ENCODE results near the gene GALNTL6. TPM values are rescaled to one million over a fixed set of nuclear protein-coding genes. Genes with fewer than 3 reads are reported as not detected.

GALNTL6 gene
- total and polyA plus RNA-seq, 2 donors (not counting 1 experiment from before 2014, with no cell fraction given), result not detected

DNA sequence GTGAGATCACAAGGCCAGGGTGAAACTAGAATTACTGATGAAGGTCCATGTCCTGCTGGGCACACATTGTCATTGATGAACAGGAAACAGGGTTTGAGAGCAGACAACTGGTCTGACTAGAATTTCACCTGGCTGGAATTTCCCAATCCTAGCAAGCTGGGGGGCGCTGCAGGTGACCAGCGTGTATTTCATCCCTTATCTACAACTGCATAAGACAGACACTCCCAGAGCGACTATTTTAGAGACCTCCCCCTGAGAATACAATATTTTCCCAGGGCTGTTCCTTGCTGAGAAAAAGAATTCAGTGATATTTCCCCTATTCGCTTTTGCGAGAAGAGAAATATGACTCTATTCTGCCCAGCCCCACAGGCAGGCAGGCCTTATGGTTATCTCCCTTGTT, 922.8 kb downstream of the GALNTL6 start:
- no peak overlapping the region for H2AFZ ChIP-seq (ENCODE audit: low read length)
- H3K4me2 ChIP-seq (ENCODE audit: extremely low read depth, insufficient read depth, low read length), result no peak overlapping the region
- H3K4me1 ChIP-seq (ENCODE audit: control insufficient read depth, extremely low read depth, insufficient read depth, low read length), result no peaks in the 10 kb centered on the region
- H3K79me2 ChIP-seq (ENCODE audit: control insufficient read depth, insufficient read depth, low read length), result no peaks in the 10 kb centered on the region
- H3K9ac ChIP-seq (ENCODE audit: insufficient read depth, low read length), result no peak overlapping the region
- H3K27ac ChIP-seq (ENCODE audit: insufficient read depth, low read length), result no peak overlapping the region
- no peaks in the 10 kb centered on the region for H4K20me1 ChIP-seq (ENCODE audit: control insufficient read depth, extremely low read depth, insufficient read depth, low read length)
- H3K27me3 ChIP-seq (ENCODE audit: control insufficient read depth, insufficient read depth, low read length), result no peaks in the 10 kb centered on the region
- DNase-seq (ENCODE audit: low read depth in 2 of 2), result no peak
- no peak for TF ChIP-seq CTCF (conservative IDR thresholded peaks at IDR 0.05 in 1 of 2, IDR thresholded peaks at IDR 0.05 in 1 of 2; ENCODE audit: low read depth in 1 of 2, low read length in 2 of 2)
- TF ChIP-seq EZH2 (IDR thresholded peaks at IDR 0.05; ENCODE audit: low read length, missing control alignments), result no peak
- no peaks in the 10 kb centered on the region for H3K36me3 ChIP-seq (ENCODE audit: control insufficient read depth, insufficient read depth, low read length)
- no peak overlapping the region for H3K4me3 ChIP-seq (replicated peaks in 1 of 4; ENCODE audit: control extremely low read depth in 1 of 4, insufficient read depth in 1 of 4, low read depth in 3 of 4, low read length in 4 of 4)
- no peaks in the 10 kb centered on the region for H3K9me3 ChIP-seq (ENCODE audit: control insufficient read depth, insufficient read depth, low read depth, low read length)

DNA sequence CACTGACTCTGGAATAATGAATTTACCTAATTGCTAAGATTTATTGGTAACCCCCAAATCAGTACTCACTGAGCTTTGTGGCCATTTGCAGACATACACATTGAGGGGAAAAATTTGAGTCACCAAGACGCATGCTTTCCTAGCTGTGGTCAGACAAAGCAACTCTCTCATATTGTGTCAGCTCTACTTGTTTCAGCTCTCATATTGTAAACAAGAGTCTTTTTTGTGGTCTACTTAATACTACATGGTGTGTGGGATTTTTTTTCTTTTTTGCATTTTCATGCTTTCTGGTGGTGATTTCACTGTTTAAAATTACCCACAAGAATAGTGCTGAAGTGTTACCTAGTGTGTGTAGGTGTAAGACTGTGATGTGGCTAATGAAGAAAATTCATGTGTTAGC, 927.2 kb downstream of the GALNTL6 start:
- no peak overlapping the region for H2AFZ ChIP-seq (ENCODE audit: low read length)
- H3K9ac ChIP-seq (ENCODE audit: insufficient read depth, low read length), result no peak overlapping the region
- H3K36me3 ChIP-seq (ENCODE audit: control insufficient read depth, insufficient read depth, low read length), result no peaks in the 10 kb centered on the region
- no peaks in the 10 kb centered on the region for H4K20me1 ChIP-seq (ENCODE audit: control insufficient read depth, extremely low read depth, insufficient read depth, low read length)
- no peak overlapping the region for H3K27ac ChIP-seq (ENCODE audit: insufficient read depth, low read length)
- no peak overlapping the region for H3K4me2 ChIP-seq (ENCODE audit: extremely low read depth, insufficient read depth, low read length)
- no peak overlapping the region for H3K4me3 ChIP-seq (replicated peaks in 1 of 4; ENCODE audit: control extremely low read depth in 1 of 4, insufficient read depth in 1 of 4, low read depth in 3 of 4, low read length in 4 of 4)
- H3K4me1 ChIP-seq (ENCODE audit: control insufficient read depth, extremely low read depth, insufficient read depth, low read length), result no peaks in the 10 kb centered on the region
- no peak for TF ChIP-seq CTCF (conservative IDR thresholded peaks at IDR 0.05 in 1 of 2, IDR thresholded peaks at IDR 0.05 in 1 of 2; ENCODE audit: low read depth in 1 of 2, low read length in 2 of 2)
- TF ChIP-seq EZH2 (IDR thresholded peaks at IDR 0.05; ENCODE audit: low read length, missing control alignments), result no peak
- no peaks in the 10 kb centered on the region for H3K79me2 ChIP-seq (ENCODE audit: control insufficient read depth, insufficient read depth, low read length)
- H3K27me3 ChIP-seq (ENCODE audit: control insufficient read depth, insufficient read depth, low read length), result no peaks in the 10 kb centered on the region
- peak in 1 of 2 donors; percentile 27 for DNase-seq (ENCODE audit: low read depth in 2 of 2)
- no peaks in the 10 kb centered on the region for H3K9me3 ChIP-seq (ENCODE audit: control insufficient read depth, insufficient read depth, low read depth, low read length)

GRCh38 chr4:172750910-172751309, 937.7 kb downstream of the GALNTL6 start:
- no peaks in the 10 kb centered on the region for H4K20me1 ChIP-seq (ENCODE audit: control insufficient read depth, extremely low read depth, insufficient read depth, low read length)
- H3K4me2 ChIP-seq (ENCODE audit: extremely low read depth, insufficient read depth, low read length), result no peak overlapping the region
- H3K27me3 ChIP-seq (ENCODE audit: control insufficient read depth, insufficient read depth, low read length), result no peaks in the 10 kb centered on the region
- H3K9ac ChIP-seq (ENCODE audit: insufficient read depth, low read length), result no peak overlapping the region
- no peak overlapping the region for H3K27ac ChIP-seq (ENCODE audit: insufficient read depth, low read length)
- no peaks in the 10 kb centered on the region for H3K36me3 ChIP-seq (ENCODE audit: control insufficient read depth, insufficient read depth, low read length)
- no peak for TF ChIP-seq CTCF (conservative IDR thresholded peaks at IDR 0.05 in 1 of 2, IDR thresholded peaks at IDR 0.05 in 1 of 2; ENCODE audit: low read depth in 1 of 2, low read length in 2 of 2)
- no peak for TF ChIP-seq EZH2 (IDR thresholded peaks at IDR 0.05; ENCODE audit: low read length, missing control alignments)
- no peak overlapping the region for H3K4me3 ChIP-seq (replicated peaks in 1 of 4; ENCODE audit: control extremely low read depth in 1 of 4, insufficient read depth in 1 of 4, low read depth in 3 of 4, low read length in 4 of 4)
- DNase-seq (ENCODE audit: low read depth in 2 of 2), result no peak
- no peaks in the 10 kb centered on the region for H3K9me3 ChIP-seq (ENCODE audit: control insufficient read depth, insufficient read depth, low read depth, low read length)
- no peaks in the 10 kb centered on the region for H3K4me1 ChIP-seq (ENCODE audit: control insufficient read depth, extremely low read depth, insufficient read depth, low read length)
- no peaks in the 10 kb centered on the region for H3K79me2 ChIP-seq (ENCODE audit: control insufficient read depth, insufficient read depth, low read length)
- no peak overlapping the region for H2AFZ ChIP-seq (ENCODE audit: low read length)
